G401 (cell line): ENCODE results near the gene PXN. TPM values are rescaled to one million over a fixed set of nuclear protein-coding genes. Genes with fewer than 3 reads are reported as not detected.
"Not testable (repeated sequence)": the region's sequence is repeated elsewhere in the genome, so short reads cannot be mapped to it uniquely, and the experiment has no call there.

Source experiments
- DNase-seq: peaks from one replicate; pipeline ENCODE4 v3.0.0-alpha.2; 2015; ENCODE audit warnings: low spot score
- in situ Hi-C: cut with HindIII; loops from 2 replicates; pipeline ENCODE4 v1.10.0; 2016; ENCODE audit warnings: low sequenced_read_pairs, mixed read lengths
- total RNA-seq: library from RNA; depleted of rRNA; stranded (reverse); fragments of >200 nt; shearing (Covaris generic); gene quantifications from 2 replicates; pipeline ENCODE4 v1.2.3, GENCODE V29; 2014

The PXN gene
- total RNA-seq, 1 experiment from 2014 or later = 24.5 TPM

DNA sequence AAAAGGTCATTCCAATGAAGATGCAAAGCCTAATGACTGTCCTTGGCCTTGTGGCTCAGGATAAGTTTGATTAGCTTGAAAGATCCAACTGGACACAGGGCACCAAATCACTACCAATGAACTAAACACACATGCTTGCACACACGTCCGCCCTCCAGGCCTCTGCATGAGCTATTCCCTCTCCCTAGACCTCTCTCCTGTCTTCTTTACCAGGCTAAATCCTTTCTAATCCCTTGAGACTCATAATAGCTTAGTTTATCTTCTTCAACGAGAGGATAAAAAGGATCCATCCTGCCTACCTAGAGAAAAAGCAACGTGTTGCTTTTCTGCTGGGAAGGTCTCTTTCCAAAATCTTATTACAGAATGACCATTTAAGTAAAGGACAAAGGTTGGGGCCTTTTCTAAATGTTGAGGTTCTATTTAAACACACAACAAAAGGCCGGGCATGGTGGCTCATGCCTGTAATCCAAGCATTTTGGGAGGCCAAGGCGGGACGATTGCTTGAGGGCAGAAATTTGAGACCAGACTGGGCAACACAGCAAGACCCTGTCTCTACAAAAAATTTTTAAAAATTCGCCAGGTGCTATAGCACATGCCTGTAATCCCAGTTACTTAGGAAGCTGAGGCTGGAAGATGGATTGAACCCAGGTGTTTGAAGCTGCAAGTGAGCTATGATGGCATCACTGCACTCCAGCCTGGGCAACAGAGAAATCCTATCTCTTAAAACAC lies 22.4 kb downstream of the PXN start:
- in situ Hi-C loops = no loop called here
- no peak for DNase-seq

DNA sequence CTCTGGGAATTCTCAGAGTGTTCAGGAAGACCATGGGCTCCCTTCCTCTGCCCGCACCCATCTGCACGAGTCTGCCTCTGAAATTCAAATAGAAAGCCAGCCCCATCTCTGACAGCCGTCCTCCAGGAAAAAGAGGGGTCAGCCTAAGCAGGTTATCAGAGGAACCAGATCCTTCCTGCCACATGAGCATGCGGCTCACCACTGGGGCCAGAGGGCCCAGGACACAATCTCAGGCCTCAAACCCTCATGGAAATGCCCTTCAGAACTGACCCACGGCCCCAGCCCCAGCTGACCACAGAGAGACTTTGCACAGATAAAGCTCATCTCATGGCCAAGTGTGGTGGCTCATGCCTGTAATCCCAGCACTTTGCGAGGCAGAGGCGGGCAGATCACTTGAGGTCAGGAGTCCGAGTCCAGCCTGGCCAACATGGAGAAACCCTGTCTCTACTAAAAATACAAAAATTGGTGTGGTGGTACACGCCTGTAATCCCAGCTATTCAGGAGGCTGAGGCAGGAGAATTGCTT lies 23.2 kb downstream of the PXN start:
- no peak for DNase-seq

DNA sequence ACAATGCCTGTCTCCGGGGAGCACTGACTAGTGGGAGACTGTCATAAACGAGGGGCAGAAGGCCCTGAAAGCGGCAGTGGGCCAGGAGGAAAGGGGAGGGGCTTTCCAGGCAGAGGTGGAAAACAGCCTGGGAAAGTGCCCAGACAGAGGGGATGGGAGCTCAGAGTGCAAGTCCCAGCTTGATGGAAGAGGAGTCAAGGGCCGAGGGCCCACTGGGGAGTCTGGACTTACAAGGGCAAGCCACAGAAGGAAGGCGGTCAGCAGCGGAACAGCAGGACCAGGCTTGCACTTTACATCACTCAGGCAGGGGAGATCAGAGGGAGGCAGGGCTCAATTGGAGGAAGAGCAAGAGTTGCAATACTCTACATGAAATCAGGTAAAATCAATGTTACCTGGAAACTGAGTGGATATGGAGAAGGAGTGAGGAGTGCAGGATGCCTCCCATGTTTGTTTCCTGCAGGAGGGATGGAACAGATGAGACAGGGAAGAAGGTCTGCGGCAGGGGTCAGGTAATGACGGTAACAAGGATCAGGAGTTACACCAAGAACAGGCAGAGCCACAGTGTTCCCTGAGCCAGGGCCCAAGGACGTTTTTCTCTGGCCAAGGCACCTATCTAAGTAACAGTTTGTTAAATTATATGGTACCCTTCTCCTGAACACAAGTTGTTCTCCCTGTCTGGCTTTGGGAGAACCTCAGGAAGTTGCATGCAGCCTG lies 23.8 kb downstream of the PXN start:
- in situ Hi-C loops = no loop called here
- no peak for DNase-seq

More for the DNA sequence above, 23.2 kb downstream of the PXN start:
- in situ Hi-C loops = no loop called here

DNA sequence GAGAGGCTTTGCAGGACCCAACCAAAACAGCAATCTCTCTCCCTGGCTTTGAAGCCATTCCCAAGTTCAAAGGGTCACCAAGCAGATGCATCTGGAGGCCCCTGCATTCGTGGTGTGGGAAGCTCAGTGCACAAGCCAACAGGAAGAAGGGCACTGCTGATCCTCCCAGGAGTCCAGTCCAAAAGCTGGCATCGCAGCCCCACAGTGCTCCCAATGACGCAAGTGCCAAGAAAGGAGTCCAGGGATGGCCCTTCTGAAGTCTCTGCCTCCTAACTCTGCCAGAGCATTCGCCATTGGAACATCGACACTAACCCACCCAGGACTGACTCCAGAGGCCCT lies 25.1 kb downstream of the PXN start:
- in situ Hi-C loops = no loop called here
- DNase-seq = no peak

DNA sequence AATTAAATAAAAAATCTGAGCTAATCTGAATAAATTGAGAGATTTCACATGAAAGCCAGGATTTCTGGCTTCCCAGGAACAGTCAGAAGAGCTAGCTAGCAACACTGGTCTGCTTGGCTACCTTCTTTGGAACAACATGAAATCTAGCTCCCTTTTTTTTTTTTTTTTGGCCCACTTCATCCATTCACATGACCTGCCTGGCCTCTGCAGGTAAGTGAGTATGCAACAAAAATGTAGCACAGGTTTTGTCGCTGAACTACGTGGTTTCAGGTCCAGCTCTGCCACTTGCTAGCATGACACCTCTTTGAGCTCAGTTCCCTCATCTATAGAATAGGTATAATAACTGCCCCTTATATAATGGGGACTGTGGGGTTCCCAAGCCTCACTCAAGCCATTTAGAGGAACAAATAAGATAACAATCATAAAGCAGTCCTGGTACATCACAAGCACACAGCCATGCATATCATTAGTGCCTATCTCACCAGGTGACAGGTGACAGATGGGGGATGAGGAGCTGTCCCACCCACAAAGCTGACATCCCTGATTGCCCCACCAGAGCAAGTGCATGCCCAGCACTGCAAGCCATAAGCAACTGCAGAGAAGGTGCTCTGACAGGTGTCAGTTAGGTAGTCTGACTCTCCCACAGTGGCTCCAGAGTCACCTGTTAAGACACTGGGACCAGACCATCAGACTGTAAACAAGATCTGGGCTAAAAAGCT lies 25.6 kb downstream of the PXN start:
- in situ Hi-C loops = no loop called here
- DNase-seq = peak; percentile 29

DNA sequence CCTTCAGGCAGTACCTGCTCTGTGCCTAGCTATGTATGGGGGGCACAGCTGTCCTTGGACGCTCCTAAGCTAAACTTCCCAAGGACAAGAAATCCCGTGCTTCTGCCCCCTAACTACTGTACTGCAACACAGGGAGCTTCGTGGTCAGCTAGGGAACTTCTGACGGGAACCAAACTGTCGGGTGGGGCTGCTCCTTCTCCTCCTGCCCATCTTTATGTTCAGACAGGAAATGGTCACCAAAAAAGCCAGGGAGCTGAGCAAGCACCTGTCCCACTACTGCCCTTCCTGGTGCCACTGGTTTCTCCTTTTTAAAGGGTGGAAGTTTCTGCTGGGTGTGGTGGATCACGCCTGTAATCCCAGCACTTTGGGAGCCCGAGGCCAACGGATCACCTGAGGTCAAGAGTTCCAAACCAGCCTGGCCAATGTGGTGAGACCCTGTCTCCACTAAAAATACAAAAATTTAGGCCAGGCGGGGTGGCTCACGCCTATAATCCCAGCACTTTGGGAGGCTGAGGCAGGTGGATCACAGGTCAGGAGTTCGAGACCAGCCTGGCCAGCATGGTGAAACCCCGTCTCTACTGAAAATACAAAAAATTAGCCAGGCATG lies 26.6 kb downstream of the PXN start:
- in situ Hi-C loops = no loop called here
- no peak for DNase-seq

DNA sequence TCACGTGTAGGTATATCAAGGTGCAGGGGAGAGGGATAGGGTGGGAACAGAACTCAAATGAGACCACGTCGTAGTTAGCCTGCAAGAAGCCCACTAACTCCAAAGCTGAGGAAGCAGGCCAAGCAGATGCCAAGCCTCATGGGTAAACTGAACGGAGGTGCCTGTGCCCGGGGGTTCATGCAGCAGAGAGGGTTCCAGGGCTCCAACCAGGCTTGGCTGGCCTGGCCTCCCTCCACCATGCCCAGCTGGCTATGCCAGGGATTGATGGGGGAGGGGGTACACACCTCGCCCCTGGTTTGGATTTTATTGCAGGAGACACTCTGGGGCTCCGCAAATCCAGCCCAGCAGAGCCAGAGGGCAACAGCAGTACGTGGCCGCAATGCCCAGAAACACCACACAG lies 27.3 kb downstream of the PXN start:
- no peak for DNase-seq
- in situ Hi-C loops = no loop called here

DNA sequence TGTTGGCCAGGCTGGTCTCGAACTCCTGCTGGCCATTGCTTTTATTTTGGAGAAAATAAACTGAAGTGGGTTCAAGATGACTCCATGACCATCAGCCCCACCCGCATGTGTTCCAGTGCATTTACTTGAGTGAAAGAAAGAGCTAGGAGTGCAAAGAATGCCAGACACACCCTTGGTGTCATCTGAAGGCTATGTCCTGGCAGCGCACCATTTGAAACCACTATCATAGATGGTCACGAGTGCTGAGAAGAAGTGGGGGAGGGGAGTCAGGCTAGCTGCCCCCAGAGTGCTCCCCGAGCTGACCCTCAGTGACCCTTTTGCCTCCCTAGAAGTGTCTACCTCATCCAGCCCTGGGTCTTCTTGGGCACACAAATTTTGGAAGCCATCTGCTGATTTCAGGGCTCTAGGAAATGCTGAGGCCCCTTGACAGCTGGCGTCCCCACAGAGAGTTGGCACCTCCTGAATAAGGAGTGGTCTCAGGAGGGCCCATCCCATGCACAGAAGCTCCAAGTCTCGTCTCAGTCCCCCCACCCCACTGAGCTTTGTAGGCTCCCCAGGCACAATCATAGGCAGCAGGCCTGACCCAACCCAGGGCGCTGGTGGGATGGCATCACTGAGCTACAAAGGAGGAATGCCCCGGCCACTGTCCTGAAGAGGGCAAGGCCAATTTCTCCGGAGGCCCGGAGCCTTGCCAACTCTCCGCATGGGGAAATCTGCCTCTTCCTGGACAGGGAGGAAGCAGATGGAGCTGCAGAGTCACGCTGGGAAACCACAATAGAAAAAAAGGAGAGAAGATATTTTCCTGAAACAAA lies 28.0 kb downstream of the PXN start:
- in situ Hi-C loops = no loop called here
- DNase-seq = peak; percentile 94

DNA sequence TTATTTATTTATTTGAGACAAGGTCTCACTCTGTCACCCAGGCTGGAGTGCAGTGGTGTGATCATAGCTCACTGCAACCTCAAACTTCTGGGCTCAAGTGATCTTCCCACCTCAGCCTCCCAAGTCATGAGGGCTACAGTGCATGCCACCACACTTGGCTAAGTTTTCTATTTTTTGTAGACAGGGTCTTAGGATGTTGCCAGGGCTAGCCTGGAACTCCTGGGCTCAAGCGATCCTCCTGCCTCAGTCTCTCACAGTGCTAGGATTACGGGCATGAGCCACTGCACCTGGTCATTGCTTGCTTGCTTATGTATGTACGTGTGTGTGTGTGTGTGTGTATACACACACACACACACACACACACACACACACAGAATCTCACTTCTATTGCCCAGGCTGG lies 28.7 kb downstream of the PXN start:
- DNase-seq, in situ Hi-C loops: not testable (repeated sequence)

DNA sequence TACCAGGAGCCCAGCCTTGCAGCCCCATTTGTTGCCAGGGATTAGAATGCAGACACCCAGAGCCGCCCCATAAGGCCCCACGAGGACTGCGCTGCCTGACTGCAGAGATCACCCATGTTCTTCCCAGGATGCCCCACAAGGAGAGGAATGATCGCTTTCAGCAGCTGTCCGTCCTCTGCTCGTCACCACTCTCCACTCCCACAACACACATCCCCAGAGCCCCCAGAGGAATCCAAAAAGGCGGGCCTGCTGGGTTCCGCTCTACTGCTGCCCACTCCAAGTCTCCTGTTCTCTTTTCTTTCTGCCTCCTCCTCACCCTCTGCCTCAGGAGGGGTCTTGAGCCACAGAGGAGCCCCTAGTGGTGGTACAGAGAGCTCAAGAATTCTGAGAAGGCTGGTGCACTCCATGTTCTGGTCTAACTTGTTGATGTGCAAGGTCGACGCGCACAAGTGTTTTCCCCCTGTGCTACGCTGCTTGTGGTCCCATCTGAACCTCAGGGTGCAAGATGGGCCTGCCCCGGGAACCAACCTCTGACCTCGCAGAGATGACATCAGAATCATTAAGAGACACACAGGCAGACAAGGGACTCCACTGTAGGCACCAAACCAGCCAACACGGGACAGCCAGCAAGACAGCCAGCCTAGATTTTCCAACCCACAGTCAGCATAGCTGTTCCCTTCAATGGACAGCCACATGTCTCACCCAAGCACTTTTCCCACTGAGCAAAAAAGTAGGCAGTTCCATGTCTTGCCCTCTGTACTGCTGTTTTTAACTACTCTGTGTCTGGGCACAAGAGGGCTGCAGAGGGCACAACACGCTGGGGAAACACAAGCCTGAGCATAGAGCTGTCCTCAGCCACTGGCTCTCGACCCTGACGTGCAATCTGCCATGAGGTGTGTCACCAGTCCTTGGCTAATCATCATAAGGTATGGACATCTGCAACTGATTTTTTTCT lies 29.9 kb downstream of the PXN start:
- peak; percentile 23 for DNase-seq
- in situ Hi-C loops = no loop called here

DNA sequence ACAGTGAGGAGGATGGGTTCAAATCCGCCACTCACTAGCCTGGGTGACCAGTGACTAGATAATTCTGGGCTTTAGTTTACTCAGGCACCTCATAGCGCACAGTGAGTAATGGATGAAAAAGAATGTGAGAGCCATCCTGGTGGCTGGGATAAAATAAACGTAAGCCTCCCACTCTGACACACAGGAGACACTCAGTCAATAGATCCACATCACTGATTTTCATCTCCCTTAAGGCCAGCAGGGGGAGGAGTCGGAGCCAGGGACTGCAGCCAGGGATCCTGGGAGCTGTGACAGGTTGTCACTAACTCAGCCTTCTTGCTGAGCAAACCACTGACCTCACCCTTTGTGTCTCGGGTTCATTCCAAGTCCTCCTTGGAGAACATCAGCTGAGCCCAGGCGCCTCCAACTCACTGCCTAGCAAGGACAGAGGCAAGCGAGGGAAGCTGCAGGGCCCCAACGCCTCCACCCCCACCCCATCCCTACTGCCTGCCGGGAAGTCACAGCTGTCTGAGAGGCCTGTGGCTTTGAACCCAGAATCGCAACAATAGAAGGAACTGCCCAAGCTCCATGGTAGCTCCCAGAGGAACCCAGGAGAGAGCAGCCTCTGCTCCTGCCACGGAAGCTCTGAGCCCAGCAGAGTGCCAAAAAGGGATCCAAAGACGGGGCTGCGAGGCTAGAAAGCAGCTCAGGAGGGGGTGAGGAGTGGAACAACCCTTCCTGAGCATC lies 30.7 kb downstream of the PXN start:
- in situ Hi-C loops = no loop called here
- peak; percentile 81 for DNase-seq

DNA sequence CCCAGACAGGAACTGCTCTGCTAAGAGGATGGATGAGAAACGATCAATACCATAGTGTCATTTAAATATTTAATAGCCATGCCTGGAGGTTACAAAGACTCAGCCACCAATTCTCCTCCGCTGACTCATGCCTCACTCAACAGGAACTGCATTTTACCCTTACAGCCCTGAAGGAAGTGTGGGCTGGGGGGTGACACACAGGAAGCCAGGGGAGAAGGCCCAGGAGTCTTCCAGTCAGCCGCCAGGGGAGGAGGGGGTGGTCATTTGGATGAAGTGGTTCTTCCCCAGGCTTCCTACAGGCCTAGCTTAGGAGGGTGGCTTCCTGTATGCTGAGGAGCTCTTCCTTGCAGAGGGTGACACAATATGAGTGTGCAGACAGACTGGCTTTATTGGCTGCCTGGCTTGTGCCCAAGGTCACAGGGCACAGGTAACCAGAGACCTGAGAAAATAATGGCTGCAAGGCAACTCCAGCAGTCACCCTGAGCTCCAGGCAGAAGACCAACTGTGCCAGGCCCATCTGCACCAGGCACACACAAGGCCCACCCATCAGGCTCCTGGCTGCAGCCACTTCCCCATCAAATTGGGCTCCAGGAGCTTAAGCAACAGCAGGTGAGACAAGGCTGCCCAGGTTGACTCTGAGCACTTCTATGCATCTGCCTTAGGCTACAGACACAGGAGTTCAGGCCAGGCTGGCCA lies 34.1 kb downstream of the PXN start:
- peak; percentile 66 for DNase-seq
- in situ Hi-C loops = no loop called here

DNA sequence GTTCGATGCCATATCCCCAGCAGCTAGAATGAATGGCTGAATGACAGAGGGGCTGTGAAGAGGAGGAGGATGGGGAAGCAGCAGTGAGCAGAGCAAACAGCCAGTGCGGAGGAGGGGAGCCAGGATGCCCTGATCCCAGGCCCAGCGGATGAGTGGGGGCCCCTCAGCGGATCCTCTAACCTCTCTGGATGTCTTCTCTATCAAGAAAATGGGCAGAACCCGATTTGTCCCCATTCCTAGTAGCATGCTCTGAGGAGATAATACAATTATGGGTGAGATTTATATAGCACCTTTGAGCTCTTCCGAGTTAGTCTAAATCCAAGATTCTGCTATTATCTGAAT lies 34.6 kb downstream of the PXN start:
- DNase-seq = no peak
- in situ Hi-C loops = no loop called here

DNA sequence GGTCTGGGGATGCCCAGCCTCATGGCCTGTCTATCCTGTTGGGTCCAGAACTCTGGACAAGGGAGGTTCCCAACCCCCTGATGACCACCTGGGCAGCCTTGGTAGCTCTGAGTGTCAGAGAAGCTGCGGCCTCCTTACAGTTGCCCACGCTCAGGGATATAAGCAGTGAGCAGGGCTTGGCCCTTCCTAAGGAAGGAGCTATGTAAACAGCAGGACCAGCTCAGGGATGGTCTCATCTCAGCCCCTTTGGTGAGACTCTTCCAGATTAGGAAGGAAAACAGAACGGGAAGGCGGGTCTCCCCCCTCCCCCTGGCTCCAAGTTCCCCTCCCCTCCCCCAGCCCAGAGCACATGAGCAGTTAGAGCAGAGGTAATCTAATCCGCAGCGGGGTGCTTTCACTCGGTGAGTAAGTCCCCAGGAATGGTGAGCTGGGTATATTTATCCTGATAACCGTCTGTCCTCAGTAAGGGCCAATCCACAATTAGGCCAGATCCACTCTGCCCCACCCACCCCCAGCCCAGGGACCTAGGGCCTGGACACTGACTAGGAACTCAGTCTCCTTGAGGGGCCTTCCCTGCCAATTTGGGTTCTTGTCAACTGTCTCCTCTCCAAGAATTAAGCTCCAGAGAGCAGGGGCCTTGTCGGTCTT lies 35.1 kb downstream of the PXN start:
- in situ Hi-C loops = no loop called here
- DNase-seq = peak; percentile 61

DNA sequence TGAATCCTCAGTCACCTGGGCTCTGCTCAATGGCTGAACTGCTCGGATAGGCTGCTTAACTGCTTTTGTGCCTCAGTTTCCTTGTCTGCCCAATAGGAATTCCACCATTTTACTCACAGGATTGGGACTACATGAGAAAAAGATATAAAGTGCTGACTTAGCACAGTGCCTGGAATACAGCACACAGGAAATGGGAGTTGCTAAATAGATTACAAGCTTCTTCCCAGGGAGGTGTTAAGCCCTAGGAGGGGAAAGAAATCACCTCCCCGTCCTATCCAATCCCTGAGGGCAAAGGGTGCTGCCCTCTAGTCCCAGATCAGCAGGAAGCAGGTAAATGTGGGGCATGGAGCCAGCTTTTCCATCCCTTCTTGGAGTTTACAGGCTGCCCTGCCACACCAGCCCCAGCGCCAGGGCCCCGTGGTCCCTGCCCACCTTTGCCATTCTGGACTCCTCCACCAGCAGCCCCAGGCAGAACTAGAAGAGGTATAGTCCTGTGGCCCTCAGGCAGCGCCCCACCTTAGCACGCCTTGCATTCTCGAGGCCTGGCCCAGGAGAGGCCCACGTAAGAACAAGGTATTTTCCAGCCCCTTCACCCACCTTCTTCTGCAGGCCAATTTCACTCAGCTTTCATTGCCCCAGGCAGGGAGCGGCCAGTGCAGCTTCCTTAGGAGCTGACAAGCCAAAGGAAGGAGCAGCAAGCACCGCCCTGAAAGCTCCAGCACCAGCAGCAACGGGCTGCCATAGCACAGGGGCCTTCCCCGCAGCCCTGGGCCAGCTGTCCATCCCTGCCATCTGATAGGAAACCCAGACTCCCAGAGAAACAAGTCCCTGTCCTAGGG lies 35.8 kb downstream of the PXN start:
- in situ Hi-C loops = loop anchor here (10.0 kb wide), 1 partner anchor 215 kb away; the partner anchor contains the start of genes GATC and TRIAP1
- DNase-seq = peak; percentile 33
